Effector memory CD8-positive, alpha-beta T cell (primary cell): Measurements from ENCODE around the gene EEFSEC.
"Not testable (repeated sequence)": the region's sequence is repeated elsewhere in the genome, so short reads cannot be mapped to it uniquely, and the experiment has no call there.

Experiments
- ATAC-seq: fragments of 150-1000 bp; cut with Tn5 transposase; replicated peaks from 2 replicates; pipeline ENCODE4 v1.10.0; 2021; ENCODE audit warnings: mild to moderate bottlenecking, moderate library complexity
- DNase-seq, 3 experiments: peaks; one replicate each; pipeline ENCODE4 v3.0.0; 2021
- H3K27ac Mint-ChIP-seq, 2 donors: one replicate each; pipeline ENCODE4 v1.8.0; 2022; ENCODE audit warnings: mild to moderate bottlenecking in 2 of 2, mixed read lengths in 2 of 2, moderate library complexity in 2 of 2
- H3K27me3 Mint-ChIP-seq, 2 donors: one replicate each; pipeline ENCODE4 v1.8.0; 2022; ENCODE audit warnings: mixed read lengths in 2 of 2
- H3K36me3 Mint-ChIP-seq: one replicate; pipeline ENCODE4 v1.8.0; 2022; ENCODE audit warnings: mild to moderate bottlenecking, moderate library complexity, mixed read lengths; ENCODE audit not compliant: insufficient read depth
- H3K4me1 Mint-ChIP-seq, 2 donors: one replicate each; pipeline ENCODE4 v1.8.0; 2022; ENCODE audit warnings: low read depth in 2 of 2, mixed read lengths in 2 of 2
- H3K4me3 Mint-ChIP-seq, 2 donors: one replicate each; pipeline ENCODE4 v1.8.0; 2022; ENCODE audit warnings: mild to moderate bottlenecking in 2 of 2, mixed read lengths in 2 of 2, moderate library complexity in 2 of 2
- H3K9me3 Mint-ChIP-seq, 2 donors: one replicate each; pipeline ENCODE4 v1.8.0; 2022; ENCODE audit warnings: mixed read lengths in 2 of 2

EEFSEC gene

GRCh38 chr3:128133273-128133883, 19.9 kb upstream of the EEFSEC start:
- Mint-ChIP-seq H3K36me3 (no peaks in the 10 kb centered on the region), H3K9me3 (no peaks in the 10 kb centered on the region), H3K27ac (no peak overlapping the region), H3K4me1 (peaks cover 0 to 3% of the 10 kb centered on the region in 2 donors), H3K4me3 (no peak overlapping the region), H3K27me3 (peaks cover 0 to 5% of the 10 kb centered on the region in 2 donors)
- peak; percentile 75 for ATAC-seq
- DNase-seq = peak; percentile 43 to 56 (median 46)

- Mint-ChIP-seq H3K27ac (no peak overlapping the region), H3K27me3 (no peaks in the 10 kb centered on the region), H3K4me3 (no peak overlapping the region), H3K9me3 (no peaks in the 10 kb centered on the region), H3K36me3 (no peaks in the 10 kb centered on the region), H3K4me1 (peaks cover 2 to 6% of the 10 kb centered on the region in 2 donors)
- DNase-seq (no peak), ATAC-seq (no peak)
Measured at GRCh38 chr3:128143496-128143895, 9.8 kb upstream of the EEFSEC start.

GRCh38 chr3:128144512-128145187, 8.6 kb upstream of the EEFSEC start:
- peaks cover 2 to 6% of the 10 kb centered on the region in 2 donors for H3K4me1 Mint-ChIP-seq
- H3K4me3 Mint-ChIP-seq = no peak overlapping the region
- no peaks in the 10 kb centered on the region for H3K27me3 Mint-ChIP-seq
- H3K9me3 Mint-ChIP-seq = no peaks in the 10 kb centered on the region
- H3K27ac Mint-ChIP-seq = no peak overlapping the region
- no peak for ATAC-seq
- no peak for DNase-seq
- H3K36me3 Mint-ChIP-seq = no peaks in the 10 kb centered on the region

GRCh38 chr3:128145279-128145678, 8.0 kb upstream of the EEFSEC start:
- Mint-ChIP-seq H3K27me3 (no peaks in the 10 kb centered on the region), H3K4me3 (no peak overlapping the region), H3K27ac (no peak overlapping the region), H3K9me3 (no peaks in the 10 kb centered on the region), H3K36me3 (no peaks in the 10 kb centered on the region), H3K4me1 (peaks cover 2 to 6% of the 10 kb centered on the region in 2 donors)
- DNase-seq (no peak), ATAC-seq (no peak)

- Mint-ChIP-seq H3K36me3 (no peaks in the 10 kb centered on the region), H3K27ac (peak overlapping the region in 1 of 2 donors; percentile 42), H3K9me3 (no peaks in the 10 kb centered on the region), H3K4me3 (no peak overlapping the region), H3K27me3 (no peaks in the 10 kb centered on the region), H3K4me1 (peaks cover 2 to 6% of the 10 kb centered on the region in 2 donors)
- no peak for DNase-seq
- ATAC-seq = no peak
Measured at GRCh38 chr3:128146201-128146600, 7.1 kb upstream of the EEFSEC start.

GRCh38 chr3:128149650-128150049, 3.6 kb upstream of the EEFSEC start:
- no peak overlapping the region for H3K4me3 Mint-ChIP-seq
- no peaks in the 10 kb centered on the region for H3K9me3 Mint-ChIP-seq
- DNase-seq (no peak), ATAC-seq (no peak)
- peaks cover 15% of the 10 kb centered on the region for H3K36me3 Mint-ChIP-seq
- H3K4me1 Mint-ChIP-seq = peaks cover 9 to 17% of the 10 kb centered on the region in 2 donors
- H3K27ac Mint-ChIP-seq = peak overlapping the region in 1 of 2 donors; percentile 66
- no peaks in the 10 kb centered on the region for H3K27me3 Mint-ChIP-seq

GRCh38 chr3:128151758-128152274, 1.5 kb upstream of the EEFSEC start:
- Mint-ChIP-seq H3K27ac (no peak overlapping the region), H3K36me3 (peaks cover 15% of the 10 kb centered on the region), H3K9me3 (no peaks in the 10 kb centered on the region), H3K27me3 (no peaks in the 10 kb centered on the region), H3K4me1 (peaks cover 9 to 23% of the 10 kb centered on the region in 2 donors), H3K4me3 (no peak overlapping the region)
- ATAC-seq = no peak
- DNase-seq = no peak

- Mint-ChIP-seq H3K36me3 (peaks cover 15% of the 10 kb centered on the region), H3K4me1 (peaks cover 9 to 25% of the 10 kb centered on the region in 2 donors), H3K27me3 (no peaks in the 10 kb centered on the region), H3K4me3 (peak overlapping the region; percentile 80 to 92), H3K9me3 (no peaks in the 10 kb centered on the region), H3K27ac (peak overlapping the region; percentile 86 to 88)
- peak in 1 of 3 experiments; percentile 14 for DNase-seq
- peak; percentile 65 for ATAC-seq
Measured at GRCh38 chr3:128152419-128153155, 694 bp upstream of the EEFSEC start.

- ATAC-seq, H3K9me3 Mint-ChIP-seq: not testable (repeated sequence)
Measured at GRCh38 chr3:128154354-128154753, 1.1 kb downstream of the EEFSEC start.

GRCh38 chr3:128155616-128156360, 2.5 kb downstream of the EEFSEC start:
- no peak overlapping the region for H3K4me3 Mint-ChIP-seq
- H3K4me1 Mint-ChIP-seq = peaks cover 12 to 35% of the 10 kb centered on the region in 2 donors
- H3K27ac Mint-ChIP-seq = no peak overlapping the region
- H3K27me3 Mint-ChIP-seq = no peaks in the 10 kb centered on the region
- DNase-seq (no peak), ATAC-seq (no peak)
- H3K36me3 Mint-ChIP-seq = peaks cover 15% of the 10 kb centered on the region
- H3K9me3 Mint-ChIP-seq = no peaks in the 10 kb centered on the region

More at GRCh38 chr3:128154354-128154753, 1.1 kb downstream of the EEFSEC start:
- not testable (repeated sequence) for H3K27me3 Mint-ChIP-seq, DNase-seq
- H3K27ac Mint-ChIP-seq = peak overlapping the region; percentile 64 to 88
- peaks cover 9 to 27% of the 10 kb centered on the region in 2 donors for H3K4me1 Mint-ChIP-seq
- peaks cover 15% of the 10 kb centered on the region for H3K36me3 Mint-ChIP-seq
- H3K4me3 Mint-ChIP-seq = peak overlapping the region; percentile 80 to 92

- no peaks in the 10 kb centered on the region for H3K27me3 Mint-ChIP-seq
- H3K9me3 Mint-ChIP-seq = no peaks in the 10 kb centered on the region
- H3K36me3 Mint-ChIP-seq = no peaks in the 10 kb centered on the region
Measured at GRCh38 chr3:128160661-128161060, 7.4 kb downstream of the EEFSEC start.

GRCh38 chr3:128163432-128163831, 10.2 kb downstream of the EEFSEC start:
- peaks cover 35 to 42% of the 10 kb centered on the region in 2 donors for H3K4me1 Mint-ChIP-seq
- no peaks in the 10 kb centered on the region for H3K9me3 Mint-ChIP-seq
- ATAC-seq = no peak
- no peak overlapping the region for H3K27ac Mint-ChIP-seq
- no peaks in the 10 kb centered on the region for H3K36me3 Mint-ChIP-seq
- no peak overlapping the region for H3K4me3 Mint-ChIP-seq
- H3K27me3 Mint-ChIP-seq = no peaks in the 10 kb centered on the region
- no peak for DNase-seq

More at GRCh38 chr3:128160661-128161060, 7.4 kb downstream of the EEFSEC start:
- no peak for DNase-seq
- no peak overlapping the region for H3K27ac Mint-ChIP-seq
- peaks cover 25 to 35% of the 10 kb centered on the region in 2 donors for H3K4me1 Mint-ChIP-seq
- ATAC-seq = no peak
- H3K4me3 Mint-ChIP-seq = no peak overlapping the region

- no peaks in the 10 kb centered on the region for H3K36me3 Mint-ChIP-seq
- no peaks in the 10 kb centered on the region for H3K27me3 Mint-ChIP-seq
- no peak for DNase-seq
- ATAC-seq = no peak
- H3K9me3 Mint-ChIP-seq = no peaks in the 10 kb centered on the region
- H3K4me3 Mint-ChIP-seq = no peak overlapping the region
- H3K4me1 Mint-ChIP-seq = peaks cover 27 to 32% of the 10 kb centered on the region in 2 donors
- no peak overlapping the region for H3K27ac Mint-ChIP-seq
Measured at GRCh38 chr3:128166971-128167453, 13.7 kb downstream of the EEFSEC start.
